HG02938 (cell line): Measurements from ENCODE around the gene ZNF362.

Experiments used
- ATAC-seq: cut with Tn5 transposase; IDR thresholded peaks from one replicate; pipeline ENCODE4 v1.9.1; 2021; ENCODE audit warnings: mild to moderate bottlenecking, moderate library complexity; ENCODE audit not compliant: unreplicated experiment

Gene ZNF362

GRCh38 chr1:33244143-33244808 is 12.0 kb upstream of the ZNF362 start:
- no peak for ATAC-seq

- no peak for ATAC-seq
Measured at GRCh38 chr1:33244809-33245186, 11.5 kb upstream of the ZNF362 start.

- ATAC-seq = no peak
Measured at GRCh38 chr1:33246171-33246570, 10.1 kb upstream of the ZNF362 start.

DNA sequence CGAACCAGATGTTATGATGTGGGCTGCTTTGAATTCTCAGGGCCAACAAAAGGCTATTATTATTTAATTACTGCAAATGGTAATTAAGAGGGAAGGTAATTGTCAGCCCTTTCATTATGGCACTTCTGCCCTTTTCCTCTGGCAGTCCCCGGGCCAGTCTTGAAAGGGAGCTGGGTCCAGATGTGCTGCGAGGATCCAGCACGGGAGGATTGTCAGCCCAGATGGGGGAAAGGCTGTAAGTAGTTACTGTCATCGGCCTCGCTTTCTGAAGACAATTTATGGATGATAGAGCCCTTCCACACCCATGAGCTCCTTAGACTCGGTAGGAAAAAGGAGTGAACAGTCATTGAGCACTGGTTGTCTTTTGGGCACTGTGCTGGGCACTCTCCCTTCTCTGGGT is 8.7 kb upstream of the ZNF362 start:
- ATAC-seq = no peak

- ATAC-seq = no peak
Measured at GRCh38 chr1:33248244-33248643, 8.0 kb upstream of the ZNF362 start.

DNA sequence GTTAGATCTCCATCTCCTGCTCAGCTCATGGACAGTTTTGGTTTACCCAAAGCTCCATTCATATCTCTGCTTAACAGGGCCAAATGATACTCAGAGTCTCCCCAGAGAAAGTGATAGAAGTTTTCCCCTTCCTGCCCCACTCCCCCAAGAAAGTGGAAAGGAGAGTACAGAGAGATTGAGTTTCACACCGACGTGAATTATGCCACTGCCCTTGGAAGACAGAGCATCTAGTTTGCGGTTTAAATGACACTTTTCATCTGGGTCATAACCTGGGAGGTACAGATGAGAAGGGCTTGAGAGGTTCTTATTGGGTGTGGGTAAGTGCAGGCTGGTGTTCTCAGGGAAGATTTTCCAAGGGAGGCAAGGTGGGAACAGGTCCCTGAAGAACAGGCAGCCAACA is 6.9 kb upstream of the ZNF362 start:
- no peak for ATAC-seq

GRCh38 chr1:33250217-33250616 is 6.1 kb upstream of the ZNF362 start:
- no peak for ATAC-seq

- no peak for ATAC-seq
Measured at GRCh38 chr1:33250724-33251123, 5.6 kb upstream of the ZNF362 start.

DNA sequence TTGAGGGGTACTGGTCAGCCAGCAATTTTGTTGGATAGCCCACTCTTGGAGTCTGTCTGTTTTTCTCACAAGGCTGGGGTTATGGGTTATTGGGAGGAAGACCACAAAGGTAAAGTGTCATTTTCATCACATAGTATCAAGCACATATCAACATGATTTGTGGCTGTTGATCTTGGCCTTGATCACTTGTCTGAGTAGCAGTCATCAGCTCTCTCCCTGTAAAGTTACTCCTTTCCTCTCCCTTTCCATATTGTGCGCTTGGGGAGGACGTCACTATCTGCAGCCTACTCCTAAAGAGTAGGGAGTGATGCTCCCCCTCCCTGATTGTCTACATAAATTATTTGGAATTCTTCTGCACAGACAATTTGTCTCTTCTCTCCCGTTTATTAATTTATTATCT is 1.8 kb upstream of the ZNF362 start:
- ATAC-seq = no peak

DNA sequence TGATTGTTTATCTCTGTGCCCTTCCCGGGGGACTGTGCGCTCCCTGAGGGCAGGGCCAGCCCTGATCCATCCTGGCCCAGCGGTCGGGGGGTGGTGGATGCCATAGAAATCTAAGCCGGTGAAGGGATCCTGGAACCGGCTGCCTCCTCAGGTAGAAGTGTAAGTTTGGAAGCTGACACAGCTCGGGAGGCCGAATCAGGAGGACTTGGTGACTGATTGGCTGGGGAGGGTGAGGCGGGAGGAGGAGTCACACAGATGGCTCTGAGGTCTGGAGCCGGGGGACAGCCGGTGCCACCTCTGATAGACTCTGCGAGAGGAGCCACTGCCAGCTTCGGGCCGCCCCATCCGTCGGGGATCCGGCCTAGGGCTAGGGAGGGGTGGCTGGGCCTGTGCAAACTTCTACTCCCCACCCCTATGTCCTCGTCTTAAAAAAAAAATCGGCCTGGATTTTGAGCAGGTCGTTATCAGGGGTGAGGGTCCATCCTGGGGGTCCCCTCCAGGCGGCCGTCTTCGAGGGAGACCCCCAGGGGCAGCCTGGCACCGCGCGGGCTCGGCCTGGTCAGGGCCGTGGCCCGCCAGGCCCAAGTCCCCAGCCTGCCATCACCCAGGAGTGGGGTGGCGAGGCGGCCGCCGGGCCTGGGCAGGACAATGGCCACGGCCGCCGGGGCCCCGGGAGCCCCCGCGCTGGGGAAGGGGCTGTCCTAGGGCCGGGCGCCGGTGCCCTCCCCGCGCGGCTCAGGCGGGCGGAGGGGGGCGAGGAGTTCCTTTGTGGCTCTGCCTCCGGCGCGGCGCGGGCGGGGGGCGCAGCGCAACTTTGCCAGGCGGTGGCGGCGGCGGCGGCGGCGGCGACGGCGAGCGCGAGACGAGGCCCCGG is 708 bp upstream of the ZNF362 start:
- ATAC-seq = no peak

DNA sequence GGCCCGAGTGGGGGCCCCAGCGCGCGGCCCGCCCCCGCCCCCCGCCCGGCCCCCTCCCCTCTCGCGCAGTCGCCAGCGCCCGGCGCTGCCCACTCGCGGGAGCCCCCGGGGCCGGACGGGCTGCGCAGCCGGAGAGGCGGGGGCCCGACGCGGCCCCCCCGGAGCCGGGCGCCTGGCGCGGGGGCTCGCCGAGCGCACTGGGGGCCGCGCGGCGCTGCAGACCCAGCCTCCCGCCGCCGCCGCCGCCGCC is 146 bp upstream of the ZNF362 start:
- no peak for ATAC-seq

GRCh38 chr1:33257207-33257771 is 997 bp downstream of the ZNF362 start:
- no peak for ATAC-seq

DNA sequence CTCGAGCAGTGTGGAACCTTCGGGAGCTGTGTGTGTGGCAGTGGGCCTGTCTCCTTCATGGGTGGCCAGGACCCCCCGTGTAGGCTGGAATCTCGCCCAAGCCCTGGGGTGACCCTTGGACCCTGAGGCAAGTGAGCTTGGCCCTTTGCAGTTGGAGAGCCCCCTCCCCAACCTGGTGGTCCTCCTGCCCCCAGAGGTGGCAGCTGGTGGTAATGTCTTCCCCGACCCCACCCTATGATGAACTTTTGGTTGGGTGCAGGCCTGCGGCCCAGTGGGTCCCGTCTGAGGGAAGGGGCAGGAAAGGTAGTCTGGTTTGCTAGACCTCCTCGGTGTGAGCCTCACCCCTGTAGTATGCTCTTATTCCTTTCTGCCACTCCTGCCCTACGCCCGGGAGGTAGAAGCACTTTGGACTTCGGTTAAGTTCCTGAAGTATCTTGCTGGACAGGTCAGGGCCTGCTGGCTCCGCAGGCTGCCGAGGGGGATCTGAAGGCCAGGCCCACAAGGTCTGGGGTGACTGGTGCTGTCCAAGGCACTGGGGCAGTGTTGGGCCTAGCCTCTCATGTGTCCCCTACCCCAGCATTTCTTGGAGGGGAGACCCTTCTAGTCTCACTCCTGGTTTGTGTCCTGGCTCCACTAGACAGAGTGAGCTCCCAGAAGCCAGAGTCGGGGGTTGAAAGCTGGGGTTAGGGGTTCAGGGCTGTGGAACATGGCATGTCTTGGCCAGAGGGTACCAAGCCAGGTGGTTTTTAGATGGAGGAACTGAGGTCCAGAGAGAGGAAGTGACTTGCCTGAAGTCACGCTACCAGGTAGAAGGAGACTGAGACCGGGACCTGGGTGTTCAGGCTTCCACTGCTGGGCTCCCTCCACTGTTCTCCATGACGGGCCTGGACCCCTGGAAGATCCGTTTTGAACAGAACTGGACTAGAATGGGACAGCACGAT is 1.8 kb downstream of the ZNF362 start:
- no peak for ATAC-seq

GRCh38 chr1:33258788-33259274 is 2.5 kb downstream of the ZNF362 start:
- no peak for ATAC-seq

- ATAC-seq = no peak
Measured at GRCh38 chr1:33259879-33260278, 3.6 kb downstream of the ZNF362 start.

GRCh38 chr1:33260439-33260838 is 4.1 kb downstream of the ZNF362 start:
- no peak for ATAC-seq

DNA sequence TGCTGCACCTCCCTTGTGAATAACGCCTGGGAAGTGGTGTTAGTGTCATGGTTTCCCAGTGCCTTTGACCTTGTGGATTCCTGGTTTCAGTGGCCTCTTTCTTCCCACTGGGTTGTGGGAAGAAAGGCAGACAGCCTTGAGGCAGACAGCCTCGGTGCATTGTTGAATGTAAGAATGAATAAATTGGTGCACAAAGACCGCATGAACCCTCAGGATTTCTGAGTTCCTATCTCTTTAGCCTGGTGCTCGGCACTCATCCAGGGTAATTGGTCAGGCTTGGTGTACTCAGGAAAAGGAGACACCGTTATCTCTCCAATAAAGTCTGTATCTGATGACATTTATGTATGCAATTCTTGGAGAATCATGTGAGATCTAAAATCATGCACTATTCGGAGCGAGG is 5.1 kb downstream of the ZNF362 start:
- ATAC-seq = no peak

- no peak for ATAC-seq
Measured at GRCh38 chr1:33263890-33264504, 7.7 kb downstream of the ZNF362 start.

DNA sequence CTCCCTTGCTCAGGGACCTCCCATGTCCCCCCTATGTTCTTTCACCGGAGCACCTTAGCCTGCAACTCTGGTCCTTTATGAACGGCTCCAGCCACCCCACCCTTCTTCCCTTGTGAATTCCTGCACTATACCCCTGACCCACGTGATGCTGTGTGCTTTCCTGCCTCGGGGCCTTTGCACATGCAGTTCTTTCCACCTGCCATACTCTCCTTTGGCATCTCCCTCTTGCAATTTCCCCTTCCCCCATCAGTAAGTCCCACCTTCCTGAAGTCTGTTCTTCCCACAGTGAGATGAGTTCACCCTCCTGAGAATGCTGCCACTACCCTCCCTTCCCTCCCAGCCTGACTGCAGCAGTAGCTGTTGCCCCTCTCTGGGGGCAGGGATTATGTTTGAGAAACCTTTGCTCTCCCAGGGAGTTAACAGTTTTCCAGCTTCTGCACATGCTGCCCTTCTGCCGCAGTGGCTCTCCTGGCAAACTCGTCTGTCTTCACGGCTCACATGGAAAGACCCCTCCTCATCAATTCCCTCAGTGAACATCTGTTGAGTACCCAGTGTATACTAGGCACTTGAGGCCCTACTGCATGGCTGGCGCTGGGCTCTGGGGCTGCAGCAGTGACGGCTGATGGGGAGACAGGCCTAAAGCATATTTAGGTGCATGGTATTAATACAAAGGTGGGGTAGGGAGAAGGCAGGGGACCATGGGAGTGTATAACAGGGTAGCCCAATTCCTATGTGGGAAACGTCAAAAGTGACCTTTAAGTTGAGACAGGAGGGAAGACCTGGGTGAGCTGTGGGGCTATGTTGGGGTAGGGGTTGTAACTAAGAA is 9.7 kb downstream of the ZNF362 start:
- ATAC-seq = no peak

DNA sequence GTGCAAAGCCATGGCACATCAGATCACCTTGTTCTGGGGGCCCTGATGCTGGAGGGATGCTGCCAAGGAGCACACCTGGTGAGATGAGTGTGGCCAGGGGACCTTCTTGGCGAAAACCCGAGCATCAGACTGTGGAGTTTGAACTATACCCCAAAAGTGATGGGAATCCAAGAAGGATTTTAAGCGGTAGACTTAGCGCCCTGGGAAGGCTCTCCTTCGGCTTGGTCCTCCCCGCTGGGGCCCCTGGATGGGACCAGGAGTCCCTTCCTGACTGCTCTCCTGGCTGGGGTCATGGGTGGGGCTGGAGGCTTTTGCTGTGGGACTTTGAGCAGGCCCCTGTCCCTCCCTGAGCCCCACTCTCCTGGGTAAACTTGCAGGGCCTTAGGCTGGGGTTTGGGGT is 10.5 kb downstream of the ZNF362 start:
- no peak for ATAC-seq
